Stomach smooth muscle (tissue), 2 donors: ENCODE measurements around the gene C7orf25.

Source experiments
- H3K27ac ChIP-seq: one replicate; pipeline ENCODE4 v1.7.0; 2013; ENCODE audit warnings: mild to moderate bottlenecking, low read length, inconsistent platforms
- H3K27me3 ChIP-seq, 2 donors: one replicate each; pipeline ENCODE4 v1.7.0; 2013; ENCODE audit warnings: low read length in 2 of 2; ENCODE audit not compliant: insufficient read depth in 2 of 2, control insufficient read depth in 1 of 2
- H3K36me3 ChIP-seq, 2 donors: one replicate each; pipeline ENCODE4 v1.7.0; 2013; ENCODE audit warnings: low read length in 2 of 2; ENCODE audit not compliant: control insufficient read depth in 2 of 2, insufficient read depth in 2 of 2
- H3K4me1 ChIP-seq: one replicate; pipeline ENCODE4 v1.7.0; 2013; ENCODE audit warnings: low read length; ENCODE audit not compliant: control insufficient read depth, insufficient read depth
- H3K4me3 ChIP-seq, 2 donors: one replicate each; pipeline ENCODE4 v1.7.0; 2013; ENCODE audit warnings: low read length in 2 of 2
- H3K9ac ChIP-seq, 2 donors: one replicate each; pipeline ENCODE4 v1.7.0; 2013; ENCODE audit warnings: low read length in 2 of 2, mild to moderate bottlenecking in 1 of 2
- H3K9me3 ChIP-seq, 2 donors: one replicate each; pipeline ENCODE4 v1.7.0; 2013; ENCODE audit warnings: low read length in 2 of 2; ENCODE audit not compliant: control insufficient read depth in 2 of 2
- donor health status: healthy.
- donor health status: Pancreatic carcinoma.

Gene C7orf25

DNA sequence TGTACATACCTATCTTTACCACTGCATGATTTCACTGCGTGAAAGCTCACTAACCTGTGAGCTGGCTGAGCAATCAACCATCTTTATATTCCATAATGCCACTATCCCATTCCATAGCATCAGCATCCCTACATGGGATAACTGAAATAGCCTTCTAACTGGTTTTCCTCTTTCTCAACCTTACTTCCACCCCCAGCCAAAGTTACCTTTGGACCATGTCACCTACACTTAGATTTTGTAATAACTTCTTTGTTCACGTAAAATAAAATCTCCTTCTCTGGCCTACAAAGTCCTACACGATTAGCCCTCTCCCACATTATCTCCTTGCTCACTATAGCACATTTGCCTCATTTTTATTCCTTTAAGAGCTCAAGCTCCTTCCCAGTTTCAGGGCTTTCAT lies 17.6 kb upstream of the C7orf25 start:
- H3K4me3 ChIP-seq: no peak overlapping the region
- H3K27ac ChIP-seq: no peak overlapping the region
- H3K9ac ChIP-seq: no peak overlapping the region
- H3K9me3 ChIP-seq: no peaks in the 10 kb centered on the region
- H3K4me1 ChIP-seq: peaks cover 4% of the 10 kb centered on the region
- no peaks in the 10 kb centered on the region for H3K27me3 ChIP-seq
- H3K36me3 ChIP-seq: peaks cover 8 to 16% of the 10 kb centered on the region in 2 donors

DNA sequence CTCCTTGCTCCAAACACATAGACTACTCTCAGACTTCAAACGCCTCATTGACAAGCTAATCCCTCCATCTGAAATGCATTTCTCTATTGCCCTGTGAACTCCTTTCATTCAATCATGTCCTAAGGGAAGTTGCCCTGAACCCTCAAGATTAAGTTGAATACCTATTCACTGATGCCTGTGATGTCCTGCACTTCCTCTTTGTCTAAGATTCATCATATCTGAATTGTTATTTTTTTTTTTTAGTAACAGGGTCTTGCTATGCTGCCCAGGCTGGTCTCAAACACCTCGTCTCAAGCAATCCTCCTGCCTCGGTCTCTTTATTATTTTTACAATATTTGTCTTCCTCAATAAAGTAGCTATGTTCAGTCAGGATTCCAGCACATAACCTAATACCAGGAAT lies 16.9 kb upstream of the C7orf25 start:
- no peak overlapping the region for H3K9ac ChIP-seq
- H3K9me3 ChIP-seq: no peaks in the 10 kb centered on the region
- peaks cover 10 to 20% of the 10 kb centered on the region in 2 donors for H3K36me3 ChIP-seq
- H3K27me3 ChIP-seq: no peaks in the 10 kb centered on the region
- H3K4me1 ChIP-seq: peaks cover 4% of the 10 kb centered on the region
- no peak overlapping the region for H3K27ac ChIP-seq
- no peak overlapping the region for H3K4me3 ChIP-seq

DNA sequence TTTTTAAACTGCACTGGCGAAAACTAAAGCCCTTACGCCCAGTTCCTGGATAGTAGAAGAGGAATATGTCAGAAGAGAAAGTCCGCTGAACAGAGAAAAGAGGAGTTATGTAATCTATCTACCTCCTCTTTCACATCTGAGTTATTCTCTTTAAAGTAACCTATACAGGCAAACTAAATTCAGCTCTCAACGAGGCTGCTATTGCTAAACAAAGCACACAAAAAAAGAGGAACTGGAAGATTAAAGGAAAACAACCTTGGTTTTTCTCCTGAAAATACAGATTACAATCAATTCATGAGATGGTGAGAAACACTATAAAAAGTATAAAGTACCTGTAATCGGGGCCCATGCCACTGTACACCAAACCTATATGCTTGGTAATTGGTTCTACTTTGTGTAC lies 14.3 kb upstream of the C7orf25 start:
- Histone ChIP-seq H3K27ac (no peak overlapping the region), H3K9me3 (no peaks in the 10 kb centered on the region), H3K36me3 (peaks cover 17 to 43% of the 10 kb centered on the region in 2 donors)

DNA sequence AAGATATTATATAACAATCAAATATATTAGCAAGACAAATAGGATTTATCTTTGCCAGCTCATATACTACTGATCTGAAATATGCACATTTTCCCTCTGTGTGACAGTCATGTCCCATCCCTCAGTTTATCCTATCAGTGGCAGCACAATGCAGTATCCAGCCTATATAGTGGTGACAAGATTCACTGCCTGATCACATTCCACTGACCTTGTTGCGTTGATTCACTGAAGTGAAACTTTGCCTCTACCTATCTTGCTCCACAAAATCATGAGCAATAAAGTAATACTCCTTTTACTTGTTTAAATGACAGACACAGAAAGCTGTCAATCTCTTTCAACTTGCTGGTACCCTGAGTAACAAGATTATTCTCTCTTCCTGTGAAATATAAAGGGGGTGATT lies 13.8 kb upstream of the C7orf25 start:
- Histone ChIP-seq H3K9ac (no peak overlapping the region), H3K4me1 (no peaks in the 10 kb centered on the region), H3K9me3 (no peaks in the 10 kb centered on the region), H3K36me3 (peaks cover 17 to 48% of the 10 kb centered on the region in 2 donors), H3K27ac (no peak overlapping the region), H3K4me3 (no peak overlapping the region), H3K27me3 (no peaks in the 10 kb centered on the region)

More for the DNA sequence above, 14.3 kb upstream of the C7orf25 start:
- H3K9ac ChIP-seq: no peak overlapping the region
- no peaks in the 10 kb centered on the region for H3K4me1 ChIP-seq
- no peak overlapping the region for H3K4me3 ChIP-seq
- H3K27me3 ChIP-seq: no peaks in the 10 kb centered on the region

DNA sequence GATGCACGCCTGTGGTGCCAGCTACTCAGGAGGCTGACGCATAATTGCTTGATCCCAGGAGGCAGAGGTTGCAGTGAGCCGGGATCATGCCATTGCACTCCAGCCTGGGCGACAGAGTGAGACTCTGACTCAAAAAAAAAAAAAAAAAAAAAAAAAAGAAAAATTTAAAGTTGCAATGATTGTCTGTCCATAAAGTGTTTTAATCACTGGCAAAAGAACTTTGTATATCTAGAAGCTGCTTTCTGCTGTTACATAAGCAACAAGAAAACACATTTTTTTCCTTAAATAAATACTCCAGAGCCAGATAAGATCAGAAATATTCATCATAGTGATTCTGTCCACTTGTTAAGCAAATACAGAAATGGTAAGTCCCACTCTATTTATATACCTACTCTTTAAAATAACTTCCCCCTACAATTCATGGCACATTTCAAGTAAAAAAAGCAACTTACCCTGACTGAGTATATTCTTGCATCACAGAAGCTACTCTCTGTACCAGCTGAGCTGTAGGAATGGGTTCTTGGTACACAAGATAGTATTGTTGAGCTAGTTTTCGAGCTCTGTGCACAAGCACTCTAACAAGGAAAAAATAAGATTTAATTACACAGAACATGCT lies 12.5 kb upstream of the C7orf25 start:
- Histone ChIP-seq H3K9me3 (no peaks in the 10 kb centered on the region), H3K27me3 (no peaks in the 10 kb centered on the region), H3K9ac (no peak overlapping the region), H3K36me3 (peaks cover 25 to 57% of the 10 kb centered on the region in 2 donors), H3K4me1 (no peaks in the 10 kb centered on the region), H3K27ac (no peak overlapping the region), H3K4me3 (no peak overlapping the region)

DNA sequence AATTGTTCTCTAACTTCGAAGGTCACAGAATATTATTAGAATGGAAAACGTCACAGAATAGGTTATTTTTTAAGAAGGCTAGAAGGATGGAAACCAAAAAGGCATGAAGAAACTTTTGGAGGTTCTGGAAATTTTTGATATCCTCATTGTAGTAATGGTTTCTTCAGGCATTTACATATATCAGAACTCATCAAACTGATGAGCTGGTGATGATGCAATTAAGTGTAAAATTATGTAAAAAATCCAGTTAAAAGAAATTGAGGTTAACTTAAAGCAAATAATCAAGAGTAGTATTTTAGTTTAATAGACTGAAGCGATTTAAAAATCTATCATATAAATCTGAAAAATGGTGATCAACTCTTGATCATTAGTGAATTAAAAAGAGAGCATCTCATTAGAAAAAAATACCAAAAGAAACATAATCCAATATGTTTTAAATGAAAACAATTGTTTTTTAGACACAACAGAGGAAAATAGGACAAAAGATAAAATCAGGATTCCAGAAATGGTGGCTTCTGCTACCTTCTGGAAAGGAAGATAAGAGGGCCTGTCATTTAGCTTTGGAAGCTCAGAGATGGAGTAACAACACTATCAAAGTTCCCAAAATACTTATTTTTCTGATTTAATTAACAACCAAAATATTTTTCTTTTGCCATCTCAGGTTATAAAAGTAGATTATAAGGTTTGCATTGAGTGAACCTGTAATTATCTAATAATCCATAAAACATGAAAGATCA lies 10.3 kb upstream of the C7orf25 start:
- H3K36me3 ChIP-seq: peaks cover 28 to 61% of the 10 kb centered on the region in 2 donors
- H3K4me3 ChIP-seq: no peak overlapping the region
- H3K9ac ChIP-seq: no peak overlapping the region
- H3K27me3 ChIP-seq: no peaks in the 10 kb centered on the region
- no peak overlapping the region for H3K27ac ChIP-seq
- H3K9me3 ChIP-seq: no peaks in the 10 kb centered on the region
- no peaks in the 10 kb centered on the region for H3K4me1 ChIP-seq

DNA sequence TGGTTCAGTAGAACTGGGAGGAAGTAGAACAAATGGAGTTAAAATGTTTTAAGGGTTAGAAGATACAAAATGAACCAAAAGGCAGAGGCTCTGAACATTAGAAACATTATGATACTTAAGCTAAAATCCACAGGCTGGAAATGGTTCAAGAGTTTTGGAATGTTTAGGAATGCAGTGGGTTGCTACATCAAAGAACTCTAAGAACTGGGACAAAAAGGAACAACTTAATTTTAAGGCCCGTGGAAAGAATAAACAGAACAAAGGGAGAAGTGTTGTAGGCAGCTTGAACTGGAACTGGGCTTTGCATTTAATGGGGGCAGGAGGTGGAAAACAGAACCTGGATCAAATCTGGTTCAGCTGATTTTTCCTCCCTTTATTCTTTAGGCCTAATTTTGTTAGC lies 3.5 kb upstream of the C7orf25 start:
- no peak overlapping the region for H3K27ac ChIP-seq
- peaks cover 18 to 20% of the 10 kb centered on the region in 2 donors for H3K36me3 ChIP-seq
- H3K9me3 ChIP-seq: no peaks in the 10 kb centered on the region
- no peak overlapping the region for H3K9ac ChIP-seq
- no peak overlapping the region for H3K4me3 ChIP-seq
- H3K4me1 ChIP-seq: peaks cover 5% of the 10 kb centered on the region
- no peaks in the 10 kb centered on the region for H3K27me3 ChIP-seq

DNA sequence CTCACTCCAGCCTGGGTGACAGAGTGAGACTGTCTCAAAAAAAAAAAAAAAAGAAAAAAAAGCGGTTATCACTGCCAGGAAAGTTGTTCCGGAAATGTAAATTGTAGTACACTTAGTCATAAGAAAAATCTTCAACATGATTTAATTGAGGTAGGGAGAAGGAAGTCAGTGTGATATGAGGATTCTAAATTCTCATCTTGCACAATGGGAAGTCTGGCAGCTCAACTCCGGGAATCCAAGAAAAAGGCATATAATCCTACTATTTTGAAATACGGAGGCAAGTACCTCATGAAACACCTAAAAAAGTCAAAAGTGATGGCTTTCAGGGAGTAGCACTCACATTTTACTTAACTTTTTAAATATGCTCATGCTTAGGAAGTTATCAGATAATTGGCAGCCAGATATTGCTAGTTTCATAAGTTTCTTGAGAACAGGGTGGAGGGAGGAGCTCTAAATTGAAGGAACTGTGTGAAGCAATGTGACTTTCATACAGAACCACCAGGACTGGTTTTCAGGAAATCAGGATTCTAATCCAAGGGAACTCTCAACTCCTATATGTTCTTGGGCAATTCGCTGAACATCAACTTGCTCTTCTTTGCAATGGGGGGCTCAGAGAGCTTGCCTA lies 2.7 kb upstream of the C7orf25 start:
- peaks cover 5% of the 10 kb centered on the region for H3K4me1 ChIP-seq
- H3K4me3 ChIP-seq: no peak overlapping the region
- no peaks in the 10 kb centered on the region for H3K27me3 ChIP-seq
- no peaks in the 10 kb centered on the region for H3K9me3 ChIP-seq
- no peak overlapping the region for H3K9ac ChIP-seq
- H3K27ac ChIP-seq: no peak overlapping the region
- peaks cover 10 to 13% of the 10 kb centered on the region in 2 donors for H3K36me3 ChIP-seq

DNA sequence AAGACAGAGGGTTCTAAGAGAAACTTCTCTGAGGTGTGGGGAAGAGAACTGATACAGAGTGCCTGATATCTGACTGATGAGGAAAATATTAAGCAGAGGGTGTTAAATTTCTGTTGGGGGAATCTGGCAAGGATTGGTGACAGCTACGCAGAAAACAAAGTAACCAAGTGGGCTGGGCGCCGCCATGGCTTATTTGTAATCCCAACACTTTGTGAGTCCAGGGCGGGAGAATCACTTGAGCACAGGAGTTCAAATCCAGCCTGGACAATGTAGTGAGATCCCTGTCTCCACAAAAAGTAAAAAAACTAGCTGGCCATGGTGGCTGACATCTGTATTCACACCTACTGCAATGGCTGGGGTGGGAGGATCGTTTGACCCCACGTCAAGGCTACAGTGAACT lies 2.1 kb upstream of the C7orf25 start:
- peaks cover 5% of the 10 kb centered on the region for H3K4me1 ChIP-seq
- peaks cover 8 to 10% of the 10 kb centered on the region in 2 donors for H3K36me3 ChIP-seq
- H3K9ac ChIP-seq: no peak overlapping the region
- no peak overlapping the region for H3K4me3 ChIP-seq
- H3K9me3 ChIP-seq: no peaks in the 10 kb centered on the region
- no peak overlapping the region for H3K27ac ChIP-seq
- H3K27me3 ChIP-seq: no peaks in the 10 kb centered on the region

DNA sequence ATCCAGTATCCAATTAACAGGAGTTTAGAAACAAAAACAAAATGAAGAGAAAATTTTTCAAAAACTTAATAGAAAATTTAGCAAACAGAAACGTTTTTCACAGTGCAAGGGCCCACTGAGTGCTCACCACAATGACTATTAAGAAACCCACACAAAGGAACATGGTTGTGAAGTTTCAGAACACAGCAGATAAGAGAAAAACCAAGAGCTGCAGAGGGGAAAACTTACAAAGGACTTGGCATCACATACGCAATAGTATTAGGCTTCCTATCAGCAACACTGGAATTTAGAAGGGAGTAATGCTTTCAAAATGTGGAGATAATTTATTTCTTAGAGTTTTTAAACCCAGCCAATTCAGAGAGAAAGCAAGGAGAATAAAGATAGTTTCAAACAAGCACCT lies 1.7 kb upstream of the C7orf25 start:
- Histone ChIP-seq H3K4me3 (no peak overlapping the region), H3K36me3 (peaks cover 7 to 10% of the 10 kb centered on the region in 2 donors), H3K27me3 (no peaks in the 10 kb centered on the region), H3K27ac (no peak overlapping the region), H3K4me1 (peaks cover 5% of the 10 kb centered on the region), H3K9me3 (no peaks in the 10 kb centered on the region), H3K9ac (no peak overlapping the region)

DNA sequence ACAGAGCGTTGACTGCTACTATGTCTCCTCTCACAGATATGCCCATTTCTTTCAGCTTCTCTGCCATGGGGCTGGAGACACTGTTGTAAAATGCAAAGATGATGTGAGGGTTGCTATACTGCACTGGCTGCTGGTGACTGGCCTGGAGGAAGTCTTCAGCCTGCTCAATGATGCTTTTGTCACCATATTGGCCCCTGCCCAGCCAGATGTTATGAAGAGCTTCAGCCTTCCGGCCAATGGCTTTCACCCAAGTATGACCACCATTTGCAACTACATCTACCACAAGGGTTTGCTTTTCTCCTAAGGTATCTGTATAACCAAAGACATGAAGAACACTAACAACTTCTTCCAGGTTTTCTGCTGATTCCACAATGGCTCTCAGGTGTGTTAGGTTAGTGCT lies 1.6 kb downstream of the C7orf25 start:
- Histone ChIP-seq H3K27me3 (no peaks in the 10 kb centered on the region), H3K9me3 (no peaks in the 10 kb centered on the region), H3K27ac (no peak overlapping the region), H3K9ac (no peak overlapping the region), H3K36me3 (no peaks in the 10 kb centered on the region), H3K4me1 (peaks cover 5% of the 10 kb centered on the region), H3K4me3 (peak overlapping the region in 1 of 2 donors; percentile 83)
